Sigmoid colon (tissue), 7 donors: ENCODE results near the gene CASP7. TPM values are rescaled to one million over a fixed set of nuclear protein-coding genes. Genes with fewer than 3 reads are reported as not detected.

ENCODE experiments used
- DNase-seq: peaks from one replicate; pipeline ENCODE4 v3.0.0-alpha.2; 2019
- H3K27ac ChIP-seq, 4 donors: fragments of 200-600 bp; sonication (generic); one replicate each; pipeline ENCODE4 v1.5.1; 2016 to 2019; ENCODE audit warnings: mild to moderate bottlenecking in 1 of 4
- H3K27me3 ChIP-seq, 3 donors: fragments of 200-600 bp; sonication (generic); one replicate each; pipeline ENCODE4 v1.5.1; 2019; ENCODE audit warnings: mild to moderate bottlenecking in 1 of 3
- H3K36me3 ChIP-seq, 4 donors: fragments of 200-600 bp; sonication (generic); one replicate each; pipeline ENCODE4 v1.5.1; 2016 to 2019
- H3K4me1 ChIP-seq, 4 donors: fragments of 200-600 bp; sonication (generic); one replicate each; pipeline ENCODE4 v1.5.1; 2017 to 2019
- H3K4me3 ChIP-seq, 4 donors: fragments of 200-600 bp; sonication (generic); one replicate each; pipeline ENCODE4 v1.5.1; 2017 to 2019; ENCODE audit warnings: mild to moderate bottlenecking in 2 of 4, moderate library complexity in 1 of 4
- H3K9me3 ChIP-seq, 4 donors: fragments of 200-600 bp in 3 of 4; sonication (generic) in 3 of 4; one replicate each; pipeline versions ENCODE4 v1.5.1 to v1.6.1; 2013 to 2019
- CTCF ChIP-seq, 4 experiments: fragments of 450-650 bp in 3 of 4; fragments of 200-600 bp in 1 of 4; IDR thresholded peaks; one replicate each; pipeline ENCODE4 v1.5.1; 2016 to 2019; ENCODE audit warnings: antibody characterized with exemption in 4 of 4, mild to moderate bottlenecking in 3 of 4, moderate library complexity in 2 of 4
- EP300 ChIP-seq, 4 donors: sonication (generic); formaldehyde crosslinking; IDR thresholded peaks; one replicate each; pipeline ENCODE4 v1.6.1; 2017; ENCODE audit warnings: antibody characterized with exemption in 4 of 4
- POLR2A ChIP-seq, 2 donors: fragments of 450-650 bp; IDR thresholded peaks; one replicate each; pipeline ENCODE4 v1.6.1; 2016; ENCODE audit warnings: antibody characterized with exemption in 2 of 2, mild to moderate bottlenecking in 2 of 2, moderate library complexity in 2 of 2
- POLR2AphosphoS5 ChIP-seq, 4 donors: sonication (generic); formaldehyde crosslinking; IDR thresholded peaks; one replicate each; pipeline ENCODE4 v1.6.1; 2017; ENCODE audit warnings: antibody characterized with exemption in 4 of 4
- WGBS, 2 donors: extraction: QIAGEN DNeasy Blood & Tissue Kit; methylation state at CpG; one replicate each; pipeline ENCODE4 v1.1.7; 2013; 5-methylcytosine and 5-hydroxymethylcytosine counted together
- intact Hi-C: fragments of 100-400 bp; cut with DNase I; formaldehyde crosslinking; loops from one replicate; pipeline ENCODE4 v1.15.1; 2023
- polyA plus RNA-seq, 3 donors: library from polyadenylated mRNA; stranded (reverse); fragments of 200-250 nt; gene quantifications; one replicate each; pipeline ENCODE4 v1.2.3, GENCODE V29; 2013
- total RNA-seq, 4 donors: library from RNA; depleted of rRNA; stranded (reverse); fragments of >200 nt; gene quantifications; one replicate each; pipeline ENCODE4 v1.1.0, GENCODE V29; 2016
- donor health status: healthy with polysubstance abuse.
- donor health status: Bipolar disorder and iron deficiency.
- donor health status: healthy.

CASP7 gene
- total and polyA plus RNA-seq, 7 donors, result 11.4 to 338 (median 17.8) TPM

DNA sequence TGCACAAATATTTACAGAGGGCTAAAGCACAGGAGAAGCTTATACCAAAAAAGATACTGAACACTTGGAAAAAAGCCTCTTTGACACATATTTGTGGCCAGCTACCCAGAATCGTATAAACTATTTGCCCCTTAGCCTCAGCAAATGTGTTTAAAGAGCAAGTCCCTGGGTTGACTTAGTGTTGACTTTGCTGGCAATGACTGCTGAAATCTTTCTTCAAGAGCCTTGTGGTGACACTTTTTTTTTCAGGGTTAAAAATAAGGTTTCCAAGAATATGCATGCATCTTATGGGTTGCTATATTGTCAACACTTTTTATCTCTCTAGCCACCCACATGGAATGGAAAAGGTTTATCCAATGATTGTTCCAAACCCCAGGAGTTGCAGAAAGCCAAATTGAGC, 56.9 kb downstream of the CASP7 start:
- intact Hi-C loops, result no loop called here
- Histone ChIP-seq H3K9me3 (no peaks in the 10 kb centered on the region), H3K36me3 (peaks cover 0 to under 1% (median 0%) of the 10 kb centered on the region in 4 donors), H3K27ac (no peak overlapping the region), H3K27me3 (no peaks in the 10 kb centered on the region), H3K4me1 (peaks cover 0 to 10% (median 8%) of the 10 kb centered on the region in 4 donors), H3K4me3 (no peak overlapping the region)
- DNase-seq, result no peak
- no peak for TF ChIP-seq CTCF (IDR thresholded peaks at IDR 0.05)
- WGBS, 2 donors, result 34 to 60% methylated on average over 1 of the region's 1 CpG

GRCh38 chr10:113739031-113739430, 59.3 kb downstream of the CASP7 start:
- Histone ChIP-seq H3K4me1 (peaks cover 0 to 10% (median 8%) of the 10 kb centered on the region in 4 donors), H3K27me3 (no peaks in the 10 kb centered on the region), H3K4me3 (no peak overlapping the region), H3K36me3 (no peaks in the 10 kb centered on the region), H3K9me3 (no peaks in the 10 kb centered on the region), H3K27ac (no peak overlapping the region)
- TF ChIP-seq POLR2A (IDR thresholded peaks at IDR 0.05), result no peak
- TF ChIP-seq POLR2AphosphoS5 (IDR thresholded peaks at IDR 0.05), result no peak
- no peak for TF ChIP-seq EP300 (IDR thresholded peaks at IDR 0.05)
- TF ChIP-seq CTCF (IDR thresholded peaks at IDR 0.05), result no peak
- WGBS, 2 donors, result 82 to 83% methylated on average over 4 of the region's 4 CpGs
- no peak for DNase-seq
- intact Hi-C loops, result no loop called here

DNA sequence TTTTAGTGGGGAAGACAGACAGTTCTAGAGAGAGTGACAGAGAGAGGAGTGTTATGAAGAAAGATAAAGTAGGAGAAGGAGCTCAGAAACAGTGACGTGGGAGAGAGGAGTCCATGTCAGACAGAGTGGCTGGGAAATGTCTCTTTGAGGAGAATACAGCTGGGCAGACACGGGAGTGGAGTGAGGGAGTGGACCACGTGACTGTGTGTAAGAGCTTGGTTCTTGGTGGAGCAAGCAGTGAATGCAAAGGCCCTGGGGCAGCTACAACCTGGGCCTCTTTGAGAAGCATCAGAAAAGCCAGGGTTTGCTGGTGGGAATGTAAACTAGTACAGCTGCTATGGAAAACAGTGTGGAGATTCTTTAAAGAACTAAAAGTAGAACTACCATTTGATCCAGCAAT, 59.9 kb downstream of the CASP7 start:
- Histone ChIP-seq H3K27me3 (no peaks in the 10 kb centered on the region), H3K9me3 (no peaks in the 10 kb centered on the region), H3K4me3 (no peak overlapping the region), H3K4me1 (peaks cover 0 to 10% (median 8%) of the 10 kb centered on the region in 4 donors), H3K36me3 (no peaks in the 10 kb centered on the region), H3K27ac (no peak overlapping the region)
- 80 to 84% methylated on average over 3 of the region's 3 CpGs for WGBS, 2 donors
- no peak for TF ChIP-seq POLR2A (IDR thresholded peaks at IDR 0.05)
- TF ChIP-seq POLR2AphosphoS5 (IDR thresholded peaks at IDR 0.05), result no peak
- TF ChIP-seq CTCF (IDR thresholded peaks at IDR 0.05), result no peak
- TF ChIP-seq EP300 (IDR thresholded peaks at IDR 0.05), result no peak
- no peak for DNase-seq
- intact Hi-C loops, result no loop called here

- intact Hi-C loops, result no loop called here
- Histone ChIP-seq H3K9me3 (no peaks in the 10 kb centered on the region), H3K27ac (no peak overlapping the region), H3K4me3 (no peak overlapping the region), H3K36me3 (no peaks in the 10 kb centered on the region), H3K4me1 (peaks cover 0 to 8% (median 6%) of the 10 kb centered on the region in 4 donors), H3K27me3 (no peaks in the 10 kb centered on the region)
- TF ChIP-seq CTCF (IDR thresholded peaks at IDR 0.05), result no peak
- no peak for TF ChIP-seq POLR2AphosphoS5 (IDR thresholded peaks at IDR 0.05)
- TF ChIP-seq POLR2A (IDR thresholded peaks at IDR 0.05), result no peak
- TF ChIP-seq EP300 (IDR thresholded peaks at IDR 0.05), result no peak
- DNase-seq, result no peak
- 96 to 97% methylated on average over 3 of the region's 3 CpGs for WGBS, 2 donors
These were observed 61.1 kb downstream of the CASP7 start for GRCh38 chr10:113740850-113741249.

GRCh38 chr10:113742466-113742865, 62.8 kb downstream of the CASP7 start:
- Histone ChIP-seq H3K4me3 (no peak overlapping the region), H3K9me3 (no peaks in the 10 kb centered on the region), H3K36me3 (no peaks in the 10 kb centered on the region), H3K27ac (no peak overlapping the region), H3K4me1 (no peaks in the 10 kb centered on the region), H3K27me3 (no peaks in the 10 kb centered on the region)
- 68 to 81% methylated on average over 2 of the region's 2 CpGs for WGBS, 2 donors
- no peak for DNase-seq
- TF ChIP-seq CTCF (IDR thresholded peaks at IDR 0.05) (no peak), EP300 (IDR thresholded peaks at IDR 0.05) (no peak), POLR2A (IDR thresholded peaks at IDR 0.05) (no peak), POLR2AphosphoS5 (IDR thresholded peaks at IDR 0.05) (no peak)
- intact Hi-C loops, result no loop called here
